ENCODE measurements around the gene PRM3. TPM values are rescaled to one million over a fixed set of nuclear protein-coding genes. Genes with fewer than 3 reads are reported as not detected.
A peak's percentile ranks its signal among the peaks of the same experiment; 100 is the strongest.

PRM3 gene, protein sequence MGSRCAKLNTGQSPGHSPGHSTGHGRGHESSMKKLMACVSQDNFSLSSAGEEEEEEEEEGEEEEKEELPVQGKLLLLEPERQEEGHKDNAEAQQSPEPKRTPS
- total RNA-seq (2014; rRNA removed; shearing (Covaris generic)), result not detected in 2 replicates

DNA sequence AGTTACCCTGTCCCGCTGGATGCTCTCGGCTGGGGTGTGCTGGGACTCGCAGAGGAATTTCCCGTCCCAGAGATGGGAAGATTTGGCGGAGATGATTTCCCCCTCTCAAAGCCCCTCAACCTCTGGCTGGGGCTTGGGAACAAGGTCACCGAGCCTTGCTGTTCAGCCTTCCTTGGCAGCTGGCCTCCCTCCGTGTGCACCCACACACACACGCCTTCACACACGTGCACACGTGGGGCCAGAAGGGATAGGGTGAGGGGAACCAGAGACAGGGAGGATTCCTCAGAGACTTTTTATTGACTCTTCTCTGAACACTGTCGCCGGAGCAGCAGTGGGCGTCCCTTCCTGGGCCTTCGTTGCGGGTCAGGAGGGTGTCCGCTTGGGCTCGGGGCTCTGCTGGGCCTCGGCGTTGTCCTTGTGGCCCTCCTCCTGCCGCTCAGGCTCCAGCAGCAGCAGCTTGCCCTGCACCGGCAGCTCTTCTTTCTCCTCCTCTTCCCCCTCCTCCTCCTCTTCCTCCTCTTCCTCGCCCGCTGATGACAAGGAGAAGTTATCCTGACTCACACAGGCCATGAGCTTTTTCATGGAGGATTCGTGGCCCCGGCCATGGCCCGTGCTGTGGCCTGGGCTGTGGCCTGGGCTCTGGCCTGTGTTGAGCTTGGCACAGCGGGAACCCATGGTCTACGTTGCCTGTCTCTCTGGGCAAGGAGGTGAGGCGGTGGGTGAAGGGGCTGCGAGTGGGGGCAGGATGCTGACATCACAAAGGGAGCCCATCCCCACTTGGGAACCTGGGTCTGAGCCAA is at the start of gene PRM3:
PRM3 (minus strand) TSS at position 709 of the 800 bp plus-strand sequence; CDS start at position 675, 34 bp downstream.
- no peak for DNase-seq (ENCODE audit: low read depth in 1 of 2, low spot score in 2 of 2)
- Histone ChIP-seq H3K27me3 (replicated peaks) (no peaks in the 10 kb centered on the region), H3K4me3 (no peak within 1 kb of the TSS), H3K36me3 (no peaks in the 10 kb centered on the region), H3K9me3 (replicated peaks) (no peaks in the 10 kb centered on the region), H3K27ac (no peak within 1 kb of the TSS), H3K4me1 (replicated peaks) (peaks cover 8% of the 10 kb centered on the region)

- no peaks in the 10 kb centered on the region for H3K36me3 ChIP-seq
- peaks cover 56% of the 10 kb centered on the region for H3K4me1 ChIP-seq (replicated peaks)
- H3K27me3 ChIP-seq (replicated peaks), result no peaks in the 10 kb centered on the region
- DNase-seq (ENCODE audit: low read depth in 1 of 2, low spot score in 2 of 2), result no peak
- no peak overlapping the region for H3K4me3 ChIP-seq
- H3K27ac ChIP-seq, result no peak overlapping the region
- H3K9me3 ChIP-seq (replicated peaks), result 0 out of 2 replicates have a peak, but pooled peaks cover 3% of the 10 kb centered on the region
Observed at GRCh38 chr16:11322823-11323222, 49.4 kb upstream of the PRM3 start.

DNA sequence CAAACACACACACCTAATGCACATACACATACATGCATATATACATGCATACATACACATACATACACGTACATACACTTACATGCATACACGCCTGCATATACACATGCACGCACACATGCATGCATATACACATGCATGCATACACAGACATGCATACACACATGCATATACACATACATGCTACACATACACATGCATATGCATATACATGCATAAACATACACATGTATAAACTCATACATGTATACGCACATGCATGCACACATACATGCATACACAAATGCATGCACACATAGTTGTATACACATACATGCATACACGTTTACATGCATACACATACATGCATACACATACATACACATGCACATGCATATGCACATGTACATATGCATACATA is 48.2 kb upstream of the PRM3 start:
- Histone ChIP-seq H3K27me3 (replicated peaks) (no peaks in the 10 kb centered on the region), H3K9me3 (replicated peaks) (no peaks in the 10 kb centered on the region), H3K4me3 (no peak overlapping the region), H3K36me3 (no peaks in the 10 kb centered on the region), H3K27ac (no peak overlapping the region), H3K4me1 (replicated peaks) (peaks cover 54% of the 10 kb centered on the region)
- DNase-seq (ENCODE audit: low read depth in 1 of 2, low spot score in 2 of 2), result no peak

GRCh38 chr16:11320170-11320569 is 46.7 kb upstream of the PRM3 start:
- peaks cover 53% of the 10 kb centered on the region for H3K4me1 ChIP-seq (replicated peaks)
- H3K27ac ChIP-seq, result no peak overlapping the region
- no peak for DNase-seq (ENCODE audit: low read depth in 1 of 2, low spot score in 2 of 2)
- H3K4me3 ChIP-seq, result no peak overlapping the region
- H3K27me3 ChIP-seq (replicated peaks), result no peaks in the 10 kb centered on the region
- H3K9me3 ChIP-seq (replicated peaks), result no peaks in the 10 kb centered on the region
- no peaks in the 10 kb centered on the region for H3K36me3 ChIP-seq

- Histone ChIP-seq H3K27me3 (replicated peaks) (no peaks in the 10 kb centered on the region), H3K9me3 (replicated peaks) (no peaks in the 10 kb centered on the region), H3K36me3 (no peaks in the 10 kb centered on the region), H3K27ac (no peak overlapping the region), H3K4me3 (no peak overlapping the region), H3K4me1 (replicated peaks) (peaks cover 54% of the 10 kb centered on the region)
- DNase-seq (ENCODE audit: low read depth in 1 of 2, low spot score in 2 of 2), result no peak
Observed at GRCh38 chr16:11319529-11320146, 46.2 kb upstream of the PRM3 start.

DNA sequence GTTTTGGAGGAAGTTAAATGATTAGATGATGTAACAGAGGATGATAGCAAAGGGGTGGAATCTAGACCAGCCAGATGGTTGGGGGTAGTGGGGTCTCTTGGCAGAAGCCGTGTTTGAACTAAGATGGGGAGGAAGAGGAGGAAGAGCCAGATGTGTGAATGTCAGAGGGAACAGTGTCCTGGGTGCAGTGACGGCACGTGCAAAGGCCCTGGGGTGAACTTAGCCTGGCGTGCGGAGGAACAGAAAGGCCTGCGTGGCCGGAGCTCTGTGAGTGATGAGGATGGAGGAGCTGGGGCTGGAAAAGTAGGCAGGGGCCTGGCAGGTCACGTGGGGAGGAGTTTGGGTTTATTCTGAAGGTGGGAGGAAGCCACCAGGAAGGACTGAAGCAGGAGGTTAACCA is 45.4 kb upstream of the PRM3 start:
- H3K27me3 ChIP-seq (replicated peaks), result no peaks in the 10 kb centered on the region
- H3K27ac ChIP-seq, result no peak overlapping the region
- no peaks in the 10 kb centered on the region for H3K36me3 ChIP-seq
- no peak for DNase-seq (ENCODE audit: low read depth in 1 of 2, low spot score in 2 of 2)
- H3K4me1 ChIP-seq (replicated peaks), result peaks cover 62% of the 10 kb centered on the region
- no peaks in the 10 kb centered on the region for H3K9me3 ChIP-seq (replicated peaks)
- H3K4me3 ChIP-seq, result no peak overlapping the region

GRCh38 chr16:11316331-11317015 is 43.0 kb upstream of the PRM3 start:
- peak; percentile 72 to 81 for DNase-seq (ENCODE audit: low read depth in 1 of 2, low spot score in 2 of 2)
- H3K27me3 ChIP-seq (replicated peaks), result no peaks in the 10 kb centered on the region
- no peaks in the 10 kb centered on the region for H3K9me3 ChIP-seq (replicated peaks)
- H3K4me1 ChIP-seq (replicated peaks), result peaks cover 77% of the 10 kb centered on the region
- peak overlapping the region; percentile 60 for H3K27ac ChIP-seq
- peak overlapping the region; percentile 9; the same call in 1 of the 2 replicates for H3K4me3 ChIP-seq
- H3K36me3 ChIP-seq, result no peaks in the 10 kb centered on the region

GRCh38 chr16:11315510-11315909 is 42.1 kb upstream of the PRM3 start:
- Histone ChIP-seq H3K36me3 (no peaks in the 10 kb centered on the region), H3K4me3 (no peak overlapping the region), H3K27ac (peak overlapping the region; percentile 60), H3K27me3 (replicated peaks) (no peaks in the 10 kb centered on the region), H3K4me1 (replicated peaks) (peaks cover 86% of the 10 kb centered on the region), H3K9me3 (replicated peaks) (no peaks in the 10 kb centered on the region)
- DNase-seq (ENCODE audit: low read depth in 1 of 2, low spot score in 2 of 2), result peak; percentile 98 to 99

- peaks cover 92% of the 10 kb centered on the region for H3K4me1 ChIP-seq (replicated peaks)
- no peaks in the 10 kb centered on the region for H3K36me3 ChIP-seq
- no peak for DNase-seq (ENCODE audit: low read depth in 1 of 2, low spot score in 2 of 2)
- H3K27ac ChIP-seq, result peak overlapping the region; percentile 85; the same call in 1 of the 2 replicates
- H3K27me3 ChIP-seq (replicated peaks), result no peaks in the 10 kb centered on the region
- H3K4me3 ChIP-seq, result no peak overlapping the region
- no peaks in the 10 kb centered on the region for H3K9me3 ChIP-seq (replicated peaks)
Observed at GRCh38 chr16:11314309-11314894, 41.0 kb upstream of the PRM3 start.

GRCh38 chr16:11313493-11314308 is 40.3 kb upstream of the PRM3 start:
- DNase-seq (ENCODE audit: low read depth in 1 of 2, low spot score in 2 of 2), result no peak
- Histone ChIP-seq H3K36me3 (no peaks in the 10 kb centered on the region), H3K9me3 (replicated peaks) (no peaks in the 10 kb centered on the region), H3K27ac (peak overlapping the region; percentile 85), H3K4me1 (replicated peaks) (peaks cover 92% of the 10 kb centered on the region), H3K27me3 (replicated peaks) (no peaks in the 10 kb centered on the region), H3K4me3 (no peak overlapping the region)

DNA sequence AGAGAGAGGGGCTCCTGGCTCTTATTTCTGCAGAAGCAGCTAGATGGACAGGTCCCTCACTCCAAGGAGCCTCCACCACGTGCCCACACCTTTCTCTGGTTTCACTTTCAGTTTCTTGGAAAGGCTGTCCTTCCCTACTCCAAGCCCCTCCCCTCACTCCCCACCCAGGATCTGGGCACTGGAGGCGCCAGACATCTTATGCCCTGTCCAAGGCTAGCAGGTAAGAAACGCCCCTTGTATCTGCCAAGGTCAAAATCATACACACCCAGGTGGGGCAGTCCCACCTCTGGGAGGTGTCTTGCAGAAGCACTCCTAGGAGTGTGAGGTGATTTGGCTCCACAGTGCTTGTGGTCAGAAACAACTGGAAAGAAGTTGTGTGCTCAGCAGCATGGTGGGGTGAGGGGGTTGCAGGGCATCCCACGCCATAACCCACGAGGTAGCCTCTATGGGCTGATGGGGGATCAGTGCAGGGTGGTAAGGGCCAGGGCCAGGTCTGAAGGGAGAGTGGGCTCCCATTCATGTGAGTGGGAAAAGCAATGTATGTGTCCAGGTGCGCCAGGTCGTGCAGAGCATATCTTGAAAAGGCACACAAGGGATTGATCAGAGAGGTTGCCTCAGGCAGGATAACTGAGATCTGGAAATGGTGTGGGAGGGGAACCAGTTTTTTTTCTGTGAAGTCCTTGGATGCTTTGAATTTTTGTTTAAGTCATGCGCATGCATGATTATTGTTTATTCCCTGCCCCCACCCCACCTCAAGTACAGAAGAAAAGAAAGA is 39.5 kb upstream of the PRM3 start:
- peak; percentile 77 to 90 for DNase-seq (ENCODE audit: low read depth in 1 of 2, low spot score in 2 of 2)
- Histone ChIP-seq H3K4me3 (no peak overlapping the region), H3K9me3 (replicated peaks) (no peaks in the 10 kb centered on the region), H3K27me3 (replicated peaks) (no peaks in the 10 kb centered on the region), H3K4me1 (replicated peaks) (peaks cover 88% of the 10 kb centered on the region), H3K27ac (peak overlapping the region; percentile 85), H3K36me3 (no peaks in the 10 kb centered on the region)

GRCh38 chr16:11310997-11311561 is 37.6 kb upstream of the PRM3 start:
- peak in 1 of 2 experiments; percentile 85 for DNase-seq (ENCODE audit: low read depth in 1 of 2, low spot score in 2 of 2)
- H3K36me3 ChIP-seq, result no peaks in the 10 kb centered on the region
- peak overlapping the region; percentile 69 for H3K27ac ChIP-seq
- H3K9me3 ChIP-seq (replicated peaks), result no peaks in the 10 kb centered on the region
- no peak overlapping the region for H3K4me3 ChIP-seq
- peaks cover 72% of the 10 kb centered on the region for H3K4me1 ChIP-seq (replicated peaks)
- no peaks in the 10 kb centered on the region for H3K27me3 ChIP-seq (replicated peaks)
